HCT116 (cell line): Measurements from ENCODE around the gene MBOAT7. TPM values are rescaled to one million over a fixed set of nuclear protein-coding genes. Genes with fewer than 3 reads are reported as not detected.

ENCODE experiments used
- ATAC-seq: fragments of 200-7000 bp; cut with Tn5 transposase; 2 replicates; pipeline ENCODE4 v1.9.1; 2020; ENCODE audit warnings: mild to moderate bottlenecking, moderate library complexity
- BruUV-seq: library from RNA; stranded (reverse); fragments of 400-500 nt; replicated peaks from 2 replicates; lab custom pipeline; 2021; lab: Mats Ljungman, UMichigan
- CTCF ChIA-PET: fragments of 300-600 bp; sonication (Branson Sonifier 250); formaldehyde crosslinking; loops from one replicate; lab custom pipeline; 2021; ENCODE audit warnings: antibody characterized with exemption; lab: Charles Lee
- POLR2A ChIA-PET: fragments of 300-600, 350-600 bp; sonication (Branson Sonifier 250); formaldehyde crosslinking; loops from one replicate; lab custom pipeline; 2021; ENCODE audit warnings: antibody characterized with exemption; lab: Charles Lee
- RAD21 ChIA-PET, 2 experiments: fragments of 300-600 bp; sonication (Branson Sonifier 250); formaldehyde crosslinking; loops; one replicate each; lab custom pipeline; 2023; ENCODE audit warnings: low total read pairs in 2 of 2; ENCODE audit not compliant: uncharacterized antibody in 2 of 2, unreplicated experiment in 2 of 2, low non-redundant PET in 1 of 2; lab: Charles Lee
- DNase-seq: peaks from one replicate; pipeline ENCODE4 v3.0.0-alpha.2; 2010; ENCODE audit warnings: low read depth, low spot score
- H2AFZ ChIP-seq: fragments of 200-600 bp; shearing (Covaris generic), sonication (generic); 2 replicates; pipeline ENCODE4 v1.6.1; 2017; ENCODE audit warnings: low read depth, mixed run types, mixed read lengths, antibody characterized with exemption, low read length; ENCODE audit not compliant: poor library complexity, severe bottlenecking
- H3K27ac ChIP-seq: 2 replicates; pipeline ENCODE4 v1.5.1; 2012; ENCODE audit warnings: low read depth, low read length
- H3K27me3 ChIP-seq: fragments of 200-600 bp; sonication (generic); 2 replicates; pipeline ENCODE4 v1.6.1; 2016; ENCODE audit warnings: mixed run types, low read length, mixed read lengths; ENCODE audit not compliant: insufficient read depth
- H3K36me3 ChIP-seq, 2 experiments: fragments of 200-500 bp in 1 of 2; fragments of 200-600 bp in 1 of 2; sonication (Bioruptor generic) in 1 of 2; sonication (generic) in 1 of 2; 2 replicates each; pipeline versions ENCODE4 v1.5.1 to v1.6.1; 2014 to 2016; ENCODE audit warnings: low read length in 2 of 2, inconsistent platforms in 1 of 2, mixed read lengths in 1 of 2, mixed run types in 1 of 2; ENCODE audit not compliant: insufficient read depth in 2 of 2, control insufficient read depth in 1 of 2
- H3K4me1 ChIP-seq, 2 experiments: fragments of 200-600 bp in 1 of 2; sonication (generic) in 1 of 2; 2 replicates each; pipeline versions ENCODE4 v1.5.1 to v1.6.1; 2012 to 2017; ENCODE audit warnings: low read length in 2 of 2, inconsistent platforms in 1 of 2, mild to moderate bottlenecking in 1 of 2, mixed read lengths in 1 of 2, mixed run types in 1 of 2, moderate library complexity in 1 of 2; ENCODE audit not compliant: insufficient read depth in 2 of 2, control insufficient read depth in 1 of 2
- H3K4me2 ChIP-seq: fragments of 200-600 bp; sonication (generic); 2 replicates; pipeline ENCODE4 v1.6.1; 2017; ENCODE audit warnings: mixed run types, low read length, mixed read lengths
- H3K4me3 ChIP-seq, 2 experiments: fragments of 200-600 bp in 1 of 2; sonication (generic) in 1 of 2; replicated peaks in 1 of 2; 2 replicates each; pipeline ENCODE4 v1.5.1; 2011 to 2016; ENCODE audit warnings: low read length in 2 of 2, control low read depth in 1 of 2, low read depth in 1 of 2, mild to moderate bottlenecking in 1 of 2, mixed read lengths in 1 of 2, mixed run types in 1 of 2
- H3K79me2 ChIP-seq: fragments of 200-600 bp; sonication (generic); 2 replicates; pipeline ENCODE4 v1.6.1; 2017; ENCODE audit warnings: mild to moderate bottlenecking, mixed run types, low read length, moderate library complexity, mixed read lengths; ENCODE audit not compliant: insufficient read depth
- H3K9ac ChIP-seq: fragments of 200-600 bp; sonication (generic); 2 replicates; pipeline ENCODE4 v1.6.1; 2016; ENCODE audit warnings: low read length, mixed read lengths
- H3K9me2 ChIP-seq: fragments of 200-600 bp; sonication (generic), shearing (Covaris generic); 2 replicates; pipeline ENCODE4 v1.6.1; 2017; ENCODE audit warnings: mixed run types, mild to moderate bottlenecking, moderate library complexity; ENCODE audit not compliant: insufficient read depth
- H3K9me3 ChIP-seq, 2 experiments: fragments of 200-500 bp in 1 of 2; fragments of 200-600 bp in 1 of 2; sonication (Bioruptor generic) in 1 of 2; sonication (generic) in 1 of 2; 2 replicates each; pipeline ENCODE4 v1.6.1; 2014 to 2017; ENCODE audit warnings: low read length in 2 of 2, mixed read lengths in 2 of 2, inconsistent platforms in 1 of 2, low read depth in 1 of 2, mild to moderate bottlenecking in 1 of 2, mixed run types in 1 of 2, moderate library complexity in 1 of 2; ENCODE audit not compliant: control insufficient read depth in 1 of 2, insufficient read depth in 1 of 2
- H4K20me1 ChIP-seq: fragments of 200-600 bp; sonication (generic), shearing (Covaris generic); 2 replicates; pipeline ENCODE4 v1.6.1; 2017; ENCODE audit warnings: mixed run types, mild to moderate bottlenecking, moderate library complexity; ENCODE audit not compliant: insufficient read depth
- CTCF ChIP-seq, 3 experiments: fragments of 200-600 bp in 1 of 3; sonication (generic) in 1 of 3; IDR thresholded peaks in 2 of 3; conservative IDR thresholded peaks in 1 of 3; 2 replicates each; pipeline ENCODE4 v1.5.1; 2012 to 2017; ENCODE audit warnings: low read depth in 2 of 3, low read length in 2 of 3, antibody characterized with exemption in 1 of 3, borderline replicate concordance in 1 of 3, control low read depth in 1 of 3, mild to moderate bottlenecking in 1 of 3, mixed read lengths in 1 of 3, mixed run types in 1 of 3, moderate library complexity in 1 of 3; ENCODE audit not compliant: insufficient read depth in 1 of 3
- EGR1 ChIP-seq: IDR thresholded peaks from 2 replicates; pipeline ENCODE4 v1.6.1; 2012; ENCODE audit warnings: low read depth
- JUND ChIP-seq: IDR thresholded peaks from 2 replicates; pipeline ENCODE4 v1.6.1; 2012
- POLR2A ChIP-seq: IDR thresholded peaks from 2 replicates; pipeline ENCODE4 v1.7.0; 2011; ENCODE audit warnings: borderline replicate concordance; ENCODE audit not compliant: insufficient read depth, insufficient read length; ENCODE audit errors: extremely low read depth
- POLR2AphosphoS5 ChIP-seq: IDR thresholded peaks from 2 replicates; pipeline ENCODE4 v1.6.1; 2011; ENCODE audit warnings: mild to moderate bottlenecking, low read depth, low read length, moderate library complexity
- SIN3A ChIP-seq: IDR thresholded peaks from 2 replicates; pipeline ENCODE4 v1.6.1; 2012; ENCODE audit warnings: low read depth
- intact Hi-C: fragments of 100-400 bp; cut with micrococcal nuclease; formaldehyde crosslinking; loops from 2 replicates; pipeline ENCODE4 v1.10.0; 2022
- total RNA-seq: library from RNA; stranded (reverse); gene quantifications from one replicate; pipeline ENCODE4 v1.2.1, GENCODE V29; 2021; ENCODE audit not compliant: unreplicated experiment

The MBOAT7 gene
- total RNA-seq, 1 experiment from 2014 or later, result 113 TPM

DNA sequence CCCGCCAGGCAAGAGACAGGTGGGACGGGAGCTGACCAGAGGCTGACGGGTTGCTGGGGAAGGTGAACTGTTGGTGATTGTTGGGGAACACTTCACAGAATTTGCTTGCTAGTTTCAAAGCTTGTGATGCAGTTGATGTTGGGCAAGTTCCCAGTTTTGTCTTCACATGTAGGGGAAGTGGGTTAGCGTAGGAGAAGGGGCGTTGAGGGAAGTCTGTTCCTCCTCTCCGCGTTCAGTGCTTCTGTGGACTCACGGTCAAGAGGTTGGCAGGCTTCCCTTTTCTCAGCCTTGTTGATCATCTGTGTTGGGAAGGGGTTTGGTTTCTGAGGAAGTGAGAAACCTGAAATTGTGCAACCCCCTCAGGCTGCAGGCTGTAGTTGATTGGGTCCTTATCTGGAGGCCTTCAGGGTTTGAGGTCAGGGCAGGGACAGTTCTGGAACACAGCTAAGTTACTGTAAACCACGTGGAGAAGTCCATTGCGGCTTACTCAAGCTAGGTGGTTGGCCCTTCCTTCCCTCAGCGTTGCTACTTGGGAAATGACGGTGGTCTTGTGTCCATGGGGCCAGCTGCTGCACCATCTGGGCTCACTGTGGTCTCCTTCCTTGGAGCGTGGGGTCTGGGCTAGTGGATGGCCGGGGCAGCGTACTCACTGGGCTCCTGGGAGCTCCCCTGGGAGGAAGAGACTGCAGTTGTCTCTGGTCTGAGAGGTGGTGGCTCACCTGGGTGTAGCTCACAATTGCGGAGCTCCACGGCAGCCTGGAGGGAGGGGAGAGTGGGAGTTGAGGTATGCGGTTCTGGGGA, 18.8 kb upstream of the MBOAT7 start:
- peaks cover 37 to 50% of the 10 kb centered on the region in 2 experiments for H3K36me3 ChIP-seq
- peak overlapping the region; percentile 18; the same call in 1 of the 2 replicates for H3K27ac ChIP-seq
- intact Hi-C loops, result no loop called here
- BruUV-seq, result no TSS peak
- H3K9ac ChIP-seq, result peak overlapping the region; percentile 1; the same call in 1 of the 2 replicates
- CTCF ChIA-PET, result no interaction called here
- TF ChIP-seq POLR2AphosphoS5, result no peak; the same call in 1 of the 2 replicates
- peak; percentile 59 for TF ChIP-seq SIN3A
- peak; percentile 17 for TF ChIP-seq POLR2A
- TF ChIP-seq CTCF (IDR thresholded peaks at IDR 0.05 in 2 of 3, conservative IDR thresholded peaks at IDR 0.05 in 1 of 3; ENCODE audit: borderline replicate concordance in 1 of 3, insufficient read depth in 1 of 3, low read depth in 2 of 3, low read length in 2 of 3), result no peak
- peak; percentile 30; the same call in 1 of the 2 replicates for TF ChIP-seq JUND
- TF ChIP-seq EGR1, result no peak
- TF ChIP-seq, all 23 proteins: peak for 3
- Histone ChIP-seq H3K9me3 (no peaks in the 10 kb centered on the region), H3K4me2 (no peak overlapping the region), H2AFZ (no peak overlapping the region), H3K79me2 (peaks cover 49% of the 10 kb centered on the region), H3K4me3 (no peak overlapping the region), H3K9me2 (no peaks in the 10 kb centered on the region), H3K4me1 (peaks cover 9 to 47% of the 10 kb centered on the region in 2 experiments), H3K27me3 (no peaks in the 10 kb centered on the region), H4K20me1 (peaks cover 55% of the 10 kb centered on the region; the same call in 1 of the 2 replicates)
- ChIA-PET RAD21 (no interaction called here), POLR2A (interaction anchor here (1.0 kb wide), 1 partner anchor 17 kb away, joined by 3 read pairs; the partner anchor contains the start of gene TSEN34)
- ATAC-seq, result peak; percentile 37
- DNase-seq, result no peak
